Dendritic cell treated with granulocyte-macrophage colony-stimulating factor and Interleukin-4, amounts not matched to agents 40 ng/mL and 50 ng/mL, for 4 days (primary cell): ENCODE data around the gene CPNE2.
"Not testable (repeated sequence)": the region's sequence is repeated elsewhere in the genome, so short reads cannot be mapped to it uniquely, and the experiment has no call there.

Experiments used
- H3K27ac Mint-ChIP-seq: one replicate; pipeline ENCODE4 v1.8.0; 2022; ENCODE audit warnings: mild to moderate bottlenecking, mixed read lengths
- H3K27me3 Mint-ChIP-seq: one replicate; pipeline ENCODE4 v1.8.0; 2022; ENCODE audit warnings: mild to moderate bottlenecking, mixed read lengths
- H3K36me3 Mint-ChIP-seq: one replicate; pipeline ENCODE4 v1.8.0; 2022; ENCODE audit warnings: low read depth, mixed read lengths
- H3K4me1 Mint-ChIP-seq: one replicate; pipeline ENCODE4 v1.8.0; 2022; ENCODE audit warnings: low read depth, mixed read lengths
- H3K4me3 Mint-ChIP-seq: one replicate; pipeline ENCODE4 v1.8.0; 2022; ENCODE audit warnings: mild to moderate bottlenecking, moderate library complexity, mixed read lengths
- H3K9me3 Mint-ChIP-seq: one replicate; pipeline ENCODE4 v1.8.0; 2022; ENCODE audit warnings: mixed read lengths
- intact Hi-C: fragments of 100-400 bp; cut with micrococcal nuclease; formaldehyde crosslinking; loops from one replicate; pipeline ENCODE4 v1.15.0; 2022

CPNE2 gene

GRCh38 chr16:57179215-57179828 lies 86.9 kb downstream of the CPNE2 start:
- intact Hi-C loops, result no loop called here
- H3K27me3 Mint-ChIP-seq, result no peaks in the 10 kb centered on the region
- H3K27ac Mint-ChIP-seq, result no peak overlapping the region
- H3K9me3 Mint-ChIP-seq, result no peaks in the 10 kb centered on the region
- H3K36me3 Mint-ChIP-seq, result peaks cover 41% of the 10 kb centered on the region
- H3K4me3 Mint-ChIP-seq, result no peak overlapping the region
- H3K4me1 Mint-ChIP-seq, result peaks cover 9% of the 10 kb centered on the region

DNA sequence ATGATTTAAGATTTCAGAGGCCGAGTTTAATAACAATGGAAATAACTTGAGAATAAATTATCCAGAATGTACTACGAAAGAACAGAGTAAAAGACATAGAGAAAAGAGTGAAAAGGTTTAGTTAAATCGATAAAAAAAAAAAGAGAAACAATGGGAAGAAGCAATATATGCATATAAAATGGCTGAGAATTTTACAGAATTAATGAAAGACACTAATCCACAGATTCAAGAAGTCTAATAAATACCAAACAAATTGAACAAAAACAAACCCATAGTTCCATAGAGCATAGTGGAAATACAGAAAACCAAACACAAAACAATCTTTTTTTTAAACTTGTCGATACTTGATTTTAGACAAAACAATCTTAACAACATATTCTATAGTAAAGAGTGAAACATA lies 91.7 kb downstream of the CPNE2 start:
- Mint-ChIP-seq H3K27ac (no peak overlapping the region), H3K4me1 (peaks cover 45% of the 10 kb centered on the region), H3K27me3 (no peaks in the 10 kb centered on the region), H3K4me3 (no peak overlapping the region), H3K9me3 (no peaks in the 10 kb centered on the region), H3K36me3 (peaks cover 32% of the 10 kb centered on the region)
- intact Hi-C loops, result loop anchor here (5.0 kb wide), 1 partner anchor 102 kb away; no protein-coding TSS in a partner anchor

- peaks cover 45% of the 10 kb centered on the region for H3K4me1 Mint-ChIP-seq
- peak overlapping the region; percentile 93 for H3K4me3 Mint-ChIP-seq
- peaks cover 38% of the 10 kb centered on the region for H3K36me3 Mint-ChIP-seq
- no peaks in the 10 kb centered on the region for H3K27me3 Mint-ChIP-seq
- intact Hi-C loops, result loop anchor here (5.0 kb wide), 1 partner anchor 103 kb away; no protein-coding TSS in a partner anchor
- H3K27ac Mint-ChIP-seq, result peak overlapping the region; percentile 93
- no peaks in the 10 kb centered on the region for H3K9me3 Mint-ChIP-seq
These were observed 92.6 kb downstream of the CPNE2 start for GRCh38 chr16:57184887-57185445.

DNA sequence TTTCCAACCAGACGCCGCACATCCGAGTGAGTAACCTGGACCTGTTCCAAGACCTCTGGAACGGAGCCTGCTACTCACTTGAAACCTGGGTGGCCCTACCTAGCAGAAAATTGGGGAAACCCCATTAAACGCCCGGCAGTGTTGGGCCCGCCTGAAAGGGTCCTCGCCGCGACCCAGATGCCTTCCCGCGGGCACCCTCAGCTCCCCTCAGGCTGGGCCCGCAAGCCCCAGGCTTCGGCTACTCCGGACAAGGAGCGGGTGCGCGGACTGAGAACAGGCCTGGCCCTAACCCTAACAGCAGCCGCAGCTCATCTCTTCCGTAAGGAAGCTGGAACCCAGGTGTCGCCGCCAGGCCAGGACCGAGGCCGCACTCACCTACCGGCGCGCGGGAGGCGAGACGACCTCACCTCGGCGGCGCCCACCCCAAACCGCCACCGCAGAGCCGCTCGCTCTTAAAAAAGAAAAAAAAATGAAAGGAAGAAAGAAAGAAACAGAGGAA lies 93.1 kb downstream of the CPNE2 start:
- Mint-ChIP-seq H3K9me3 (no peaks in the 10 kb centered on the region), H3K27ac (peak overlapping the region; percentile 93), H3K4me1 (peaks cover 45% of the 10 kb centered on the region), H3K27me3 (no peaks in the 10 kb centered on the region), H3K4me3 (peak overlapping the region; percentile 93), H3K36me3 (peaks cover 38% of the 10 kb centered on the region)
- intact Hi-C loops, result no loop called here

DNA sequence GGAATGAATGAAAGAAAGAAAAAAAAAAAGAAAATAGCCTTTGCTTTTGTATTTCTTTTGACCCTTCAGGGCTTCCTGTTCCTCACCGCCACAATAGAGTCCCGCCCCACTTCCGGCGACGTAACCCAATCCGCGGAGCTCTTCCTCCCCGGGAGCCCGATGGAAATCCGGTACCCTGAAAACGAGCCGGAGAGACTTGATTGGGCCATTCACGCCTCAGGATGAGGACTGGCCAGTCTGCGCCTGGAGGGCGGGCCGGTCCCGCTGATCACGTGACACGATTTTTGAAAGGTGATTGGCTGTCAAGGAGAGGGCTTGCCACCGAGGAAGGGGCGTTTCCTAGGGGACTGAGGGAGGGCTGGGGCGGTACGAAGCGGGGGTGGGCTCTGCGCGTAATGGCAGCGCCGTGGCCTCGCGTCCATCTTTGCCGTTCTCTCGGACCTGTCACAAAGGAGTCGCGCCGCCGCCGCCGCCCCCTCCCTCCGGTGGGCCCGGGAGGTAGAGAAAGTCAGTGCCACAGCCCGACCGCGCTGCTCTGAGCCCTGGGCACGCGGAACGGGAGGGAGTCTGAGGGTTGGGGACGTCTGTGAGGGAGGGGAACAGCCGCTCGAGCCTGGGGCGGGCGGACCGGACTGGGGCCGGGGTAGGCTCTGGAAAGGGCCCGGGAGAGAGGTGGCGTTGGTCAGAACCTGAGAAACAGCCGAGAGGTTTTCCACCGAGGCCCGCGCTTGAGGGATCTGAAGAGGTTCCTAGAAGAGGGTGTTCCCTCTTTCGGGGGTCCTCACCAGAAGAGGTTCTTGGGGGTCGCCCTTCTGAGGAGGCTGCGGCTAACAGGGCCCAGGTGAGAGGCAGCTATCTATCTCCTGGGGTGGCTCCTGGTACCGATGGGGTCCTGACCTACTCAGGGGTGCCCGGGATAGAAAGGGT lies 93.8 kb downstream of the CPNE2 start, which contains the start of the genes PSME3IP1 and RSPRY1:
Gene PSME3IP1, minus strand, starts transcription at position 95 of the 927 bp plus-strand sequence. CDS start 12,185 bp downstream, outside the sequence.
Gene RSPRY1, plus strand, starts transcription at position 385 of the 927 bp plus-strand sequence. CDS start 18,330 bp downstream, outside the sequence.
- H3K36me3 Mint-ChIP-seq, result peaks cover 34% of the 10 kb centered on the region
- peaks cover 49% of the 10 kb centered on the region for H3K4me1 Mint-ChIP-seq
- intact Hi-C loops, result loop anchor here (1.0 kb wide), 1 partner anchor 59 kb away; the partner anchor contains the start of gene ARL2BP
- H3K27ac Mint-ChIP-seq, result peak within 1 kb of the TSS; percentile 93
- H3K4me3 Mint-ChIP-seq, result peak within 1 kb of the TSS; percentile 93
- H3K27me3 Mint-ChIP-seq, result no peaks in the 10 kb centered on the region
- H3K9me3 Mint-ChIP-seq, result no peaks in the 10 kb centered on the region

GRCh38 chr16:57186872-57187854 lies 94.8 kb downstream of the CPNE2 start:
- Mint-ChIP-seq H3K4me3 (peak overlapping the region; percentile 93), H3K9me3 (no peaks in the 10 kb centered on the region), H3K4me1 (peaks cover 50% of the 10 kb centered on the region), H3K36me3 (peaks cover 34% of the 10 kb centered on the region), H3K27me3 (no peaks in the 10 kb centered on the region), H3K27ac (peak overlapping the region; percentile 93)
- intact Hi-C loops, result loop anchor here (1.0 kb wide), 1 partner anchor 58 kb away; the partner anchor contains the start of gene ARL2BP

DNA sequence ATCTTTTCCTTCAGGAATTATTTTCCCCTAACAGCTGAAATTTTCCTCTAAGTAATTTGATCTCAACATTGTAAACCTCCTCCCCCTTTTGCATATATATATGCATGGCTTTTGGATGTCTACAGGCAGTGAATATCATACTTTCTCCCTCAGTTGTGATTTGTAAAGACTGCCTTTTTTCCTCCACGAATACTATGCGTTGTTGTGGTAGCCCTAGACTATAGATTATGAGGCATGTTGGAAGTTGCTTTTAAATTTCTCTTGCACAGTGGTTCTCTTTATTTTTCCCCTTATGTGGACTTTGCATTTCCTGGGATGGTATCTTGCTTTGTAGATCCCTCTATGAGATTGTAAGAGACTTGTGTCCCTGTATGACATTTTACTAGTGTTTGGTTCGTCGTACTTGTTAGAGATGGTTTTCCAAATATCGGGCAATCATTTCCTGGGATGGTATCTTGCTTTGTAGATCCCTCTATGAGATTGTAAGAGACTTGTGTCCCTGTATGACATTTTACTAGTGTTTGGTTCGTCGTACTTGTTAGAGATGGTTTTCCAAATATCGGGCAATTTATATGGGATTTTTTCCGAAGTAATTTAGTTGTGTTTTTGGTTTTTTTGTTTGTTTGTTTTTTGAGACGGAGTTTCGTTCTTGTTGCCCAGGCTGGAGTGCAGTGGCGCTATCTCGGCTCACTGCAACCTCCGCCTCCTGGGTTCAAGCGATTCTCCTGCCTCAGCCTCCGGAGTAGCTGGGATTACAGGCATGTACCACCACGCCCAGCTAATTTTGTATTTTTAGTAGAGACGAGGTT lies 95.7 kb downstream of the CPNE2 start:
- H3K27ac Mint-ChIP-seq, H3K9me3 Mint-ChIP-seq, intact Hi-C loops, H3K4me3 Mint-ChIP-seq, H3K27me3 Mint-ChIP-seq: not testable (repeated sequence)
- H3K36me3 Mint-ChIP-seq, result peaks cover 34% of the 10 kb centered on the region
- H3K4me1 Mint-ChIP-seq, result peaks cover 50% of the 10 kb centered on the region

- Mint-ChIP-seq H3K36me3 (peaks cover 37% of the 10 kb centered on the region), H3K4me3 (no peak overlapping the region), H3K27ac (no peak overlapping the region), H3K9me3 (no peaks in the 10 kb centered on the region), H3K27me3 (no peaks in the 10 kb centered on the region), H3K4me1 (peaks cover 48% of the 10 kb centered on the region)
- intact Hi-C loops, result no loop called here
These were observed 96.3 kb downstream of the CPNE2 start for GRCh38 chr16:57188711-57189002.

DNA sequence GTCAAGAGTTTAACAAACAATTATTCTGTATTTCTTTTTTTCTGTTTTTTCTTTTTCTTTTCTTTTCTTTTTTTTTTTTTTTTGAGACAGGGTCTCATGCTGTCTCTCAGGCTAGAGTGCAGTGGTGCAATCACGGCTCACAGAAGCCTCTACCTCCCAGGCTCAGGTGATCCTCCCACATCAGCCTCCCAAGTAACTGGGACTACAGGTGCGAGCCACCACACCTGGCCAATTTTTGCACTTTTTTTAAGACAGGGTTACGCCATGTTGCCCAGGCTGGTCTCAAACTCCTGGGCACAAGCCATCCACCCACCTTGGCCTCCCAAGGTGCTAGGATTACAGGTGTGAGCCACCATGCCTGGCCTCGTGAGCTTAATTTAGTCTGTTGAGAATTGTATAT lies 97.1 kb downstream of the CPNE2 start:
- H3K4me3 Mint-ChIP-seq, intact Hi-C loops, H3K27me3 Mint-ChIP-seq, H3K9me3 Mint-ChIP-seq, H3K27ac Mint-ChIP-seq: not testable (repeated sequence)
- Mint-ChIP-seq H3K36me3 (peaks cover 37% of the 10 kb centered on the region), H3K4me1 (peaks cover 40% of the 10 kb centered on the region)

- intact Hi-C loops, result no loop called here
- Mint-ChIP-seq H3K9me3 (no peaks in the 10 kb centered on the region), H3K36me3 (peaks cover 35% of the 10 kb centered on the region), H3K27ac (no peak overlapping the region), H3K27me3 (no peaks in the 10 kb centered on the region), H3K4me1 (peaks cover 34% of the 10 kb centered on the region), H3K4me3 (no peak overlapping the region)
These were observed 97.8 kb downstream of the CPNE2 start for GRCh38 chr16:57190136-57190535.

DNA sequence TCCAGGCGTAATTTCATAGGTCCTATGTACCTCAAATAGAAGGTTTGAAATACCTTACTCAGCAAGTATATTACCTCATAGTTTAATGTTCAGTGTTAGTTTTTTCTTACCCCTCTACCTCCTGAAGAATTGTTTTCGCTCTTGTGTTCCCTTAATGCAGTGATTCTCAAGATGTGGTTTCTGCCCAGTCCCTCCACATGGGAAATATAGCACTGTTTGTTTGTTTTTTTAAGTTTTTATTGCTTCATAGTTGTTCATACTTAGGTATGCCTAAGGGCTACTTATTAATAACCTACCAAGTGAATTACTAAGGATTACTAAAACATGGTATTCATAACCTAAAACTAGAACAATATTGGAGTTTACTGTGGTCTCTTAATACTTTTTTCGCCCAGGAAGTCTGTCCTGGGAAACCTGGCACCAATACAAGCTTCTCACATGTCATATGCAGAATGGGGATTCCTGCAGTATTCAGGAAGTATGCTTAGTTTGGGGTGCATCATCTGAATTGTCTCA lies 98.7 kb downstream of the CPNE2 start:
- H3K4me3 Mint-ChIP-seq, result no peak overlapping the region
- intact Hi-C loops, result no loop called here

DNA sequence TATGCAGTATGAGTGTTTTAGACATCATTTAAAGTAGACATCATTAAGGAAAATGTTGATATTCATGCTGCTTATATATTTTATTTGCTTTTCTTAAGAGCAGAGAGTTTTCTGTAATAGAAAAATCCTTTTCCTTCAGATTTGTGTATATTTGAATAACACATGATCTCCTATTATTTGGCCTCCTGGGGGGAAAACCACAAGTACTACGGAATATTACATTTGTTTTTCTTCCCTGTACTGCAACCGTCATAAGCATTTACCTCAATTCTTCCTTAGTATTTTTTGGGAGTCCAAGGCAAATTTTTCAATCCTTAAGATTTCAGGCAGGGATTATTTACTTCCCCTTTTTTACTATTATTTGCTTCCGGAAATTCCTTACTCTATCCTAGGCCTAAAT lies 99.8 kb downstream of the CPNE2 start:
- Mint-ChIP-seq H3K27me3 (no peaks in the 10 kb centered on the region), H3K36me3 (peaks cover 22% of the 10 kb centered on the region), H3K9me3 (no peaks in the 10 kb centered on the region), H3K27ac (no peak overlapping the region), H3K4me3 (no peak overlapping the region), H3K4me1 (peaks cover 25% of the 10 kb centered on the region)
- intact Hi-C loops, result no loop called here

More for the DNA sequence above, 98.7 kb downstream of the CPNE2 start:
- Mint-ChIP-seq H3K4me1 (peaks cover 31% of the 10 kb centered on the region), H3K27ac (no peak overlapping the region), H3K9me3 (no peaks in the 10 kb centered on the region), H3K36me3 (peaks cover 31% of the 10 kb centered on the region), H3K27me3 (no peaks in the 10 kb centered on the region)
